Neutrophil (primary cell): ENCODE data around the gene AGPS.

Source experiments
- H3K27ac ChIP-seq: fragments of 200-600 bp; sonication (generic); 2 replicates; pipeline ENCODE4 v1.5.1; 2016; ENCODE audit warnings: mild to moderate bottlenecking, moderate library complexity
- H3K27me3 ChIP-seq: fragments of 200-600 bp; sonication (generic); 2 replicates; pipeline ENCODE4 v1.6.0; 2016; ENCODE audit warnings: mild to moderate bottlenecking
- H3K36me3 ChIP-seq: fragments of 200-600 bp; sonication (generic); 2 replicates; pipeline ENCODE4 v1.5.1; 2017
- H3K4me1 ChIP-seq, 2 experiments: fragments of 200-600 bp in 1 of 2; sonication (generic) in 1 of 2; 1 replicate in 1 of 2; 2 replicates in 1 of 2; pipeline versions ENCODE4 v1.5.1 to v1.6.1; 2013 to 2016; ENCODE audit warnings: low read depth in 1 of 2, low read length in 1 of 2, mild to moderate bottlenecking in 1 of 2, moderate library complexity in 1 of 2; ENCODE audit not compliant: control insufficient read depth in 1 of 2, insufficient read depth in 1 of 2
- H3K4me3 ChIP-seq, 2 experiments: fragments of 200-600 bp in 1 of 2; sonication (generic) in 1 of 2; 1 replicate in 1 of 2; 2 replicates in 1 of 2; pipeline ENCODE4 v1.5.1; 2013 to 2016; ENCODE audit warnings: low read depth in 1 of 2, low read length in 1 of 2, mild to moderate bottlenecking in 1 of 2, moderate library complexity in 1 of 2
- H3K9me3 ChIP-seq: fragments of 200-600 bp; sonication (generic); 2 replicates; pipeline ENCODE4 v1.5.1; 2016
- CTCF ChIP-seq: fragments of 200-600 bp; sonication (generic); IDR thresholded peaks from 2 replicates; pipeline ENCODE4 v1.5.1; 2016; ENCODE audit warnings: antibody characterized with exemption

AGPS gene

GRCh38 chr2:177578454-177578853 lies 185.9 kb downstream of the AGPS start:
- no peaks in the 10 kb centered on the region for H3K9me3 ChIP-seq
- H3K36me3 ChIP-seq, result no peaks in the 10 kb centered on the region
- H3K4me1 ChIP-seq, result no peaks in the 10 kb centered on the region
- TF ChIP-seq CTCF, result no peak
- no peaks in the 10 kb centered on the region for H3K27me3 ChIP-seq
- no peak overlapping the region for H3K27ac ChIP-seq
- H3K4me3 ChIP-seq, result no peak overlapping the region

- Histone ChIP-seq H3K27me3 (no peaks in the 10 kb centered on the region), H3K9me3 (no peaks in the 10 kb centered on the region), H3K4me1 (no peaks in the 10 kb centered on the region), H3K4me3 (no peak overlapping the region), H3K36me3 (no peaks in the 10 kb centered on the region), H3K27ac (no peak overlapping the region)
- no peak for TF ChIP-seq CTCF
Measured at GRCh38 chr2:177579486-177580036, 187.0 kb downstream of the AGPS start.

- Histone ChIP-seq H3K4me1 (no peaks in the 10 kb centered on the region), H3K4me3 (no peak overlapping the region), H3K36me3 (no peaks in the 10 kb centered on the region), H3K27ac (no peak overlapping the region), H3K27me3 (no peaks in the 10 kb centered on the region), H3K9me3 (no peaks in the 10 kb centered on the region)
- no peak for TF ChIP-seq CTCF
Measured at GRCh38 chr2:177582000-177582399, 189.4 kb downstream of the AGPS start.

- Histone ChIP-seq H3K27ac (no peak overlapping the region), H3K27me3 (no peaks in the 10 kb centered on the region), H3K9me3 (no peaks in the 10 kb centered on the region), H3K36me3 (no peaks in the 10 kb centered on the region), H3K4me1 (no peaks in the 10 kb centered on the region), H3K4me3 (no peak overlapping the region)
- TF ChIP-seq CTCF, result no peak
Measured at GRCh38 chr2:177584030-177584692, 191.6 kb downstream of the AGPS start.

- Histone ChIP-seq H3K4me1 (no peaks in the 10 kb centered on the region), H3K27me3 (no peaks in the 10 kb centered on the region), H3K27ac (no peak overlapping the region), H3K4me3 (no peak overlapping the region), H3K9me3 (no peaks in the 10 kb centered on the region), H3K36me3 (no peaks in the 10 kb centered on the region)
- no peak for TF ChIP-seq CTCF
Measured at GRCh38 chr2:177585234-177585863, 192.8 kb downstream of the AGPS start.
